B cell (primary cell): ENCODE measurements around the gene TMA7. TPM values are rescaled to one million over a fixed set of nuclear protein-coding genes. Genes with fewer than 3 reads are reported as not detected.

Experiments
- ATAC-seq: fragments of 200-7000 bp; cut with Tn5 transposase; one replicate; pipeline ENCODE4 v1.10.0; 2021; ENCODE audit warnings: low read depth, mild to moderate bottlenecking, moderate number of reproducible peaks, moderate library complexity
- CTCF ChIA-PET: fragments of 350-600 bp; sonication (Branson Sonifier 250); formaldehyde crosslinking; loops from one replicate; lab custom pipeline; 2021; ENCODE audit warnings: antibody characterized with exemption, inconsistent platforms; lab: Charles Lee
- POLR2A ChIA-PET: fragments of 350-600 bp; sonication (Branson Sonifier 250); formaldehyde crosslinking; loops from one replicate; lab custom pipeline; 2021; ENCODE audit warnings: antibody characterized with exemption; lab: Charles Lee
- DNase-seq: peaks from one replicate; pipeline ENCODE4 v3.0.0; 2013
- H2AFZ ChIP-seq: 2 replicates; pipeline ENCODE4 v1.6.1; 2012; ENCODE audit warnings: mild to moderate bottlenecking, low read depth, low read length; ENCODE audit not compliant: insufficient read depth, poor library complexity, severe bottlenecking
- H3K27ac ChIP-seq, 2 donors: 1 replicate in 1 of 2; 2 replicates in 1 of 2; pipeline ENCODE4 v1.5.1; 2012 to 2013; ENCODE audit warnings: low read length in 2 of 2, mild to moderate bottlenecking in 2 of 2, moderate library complexity in 1 of 2
- H3K27me3 ChIP-seq, 4 experiments: fragments of 200-600 bp in 1 of 4; sonication (generic) in 1 of 4; replicated peaks in 1 of 4; 1 replicate in 2 of 4; 2 replicates in 2 of 4; pipeline versions ENCODE4 v1.6.1 to v1.7.0; 2013 to 2016; ENCODE audit warnings: low read length in 3 of 4, mild to moderate bottlenecking in 2 of 4, mixed read lengths in 1 of 4, moderate library complexity in 1 of 4; ENCODE audit not compliant: insufficient read depth in 4 of 4, control insufficient read depth in 3 of 4; ENCODE audit errors: control extremely low read depth in 1 of 4
- H3K36me3 ChIP-seq, 2 experiments: replicated peaks in 1 of 2; 1 replicate in 1 of 2; 2 replicates in 1 of 2; pipeline versions ENCODE4 v1.6.1 to v1.7.1; 2013; ENCODE audit warnings: low read length in 1 of 2; ENCODE audit not compliant: insufficient read depth in 2 of 2, control insufficient read depth in 1 of 2; ENCODE audit errors: control extremely low read depth in 1 of 2, extremely low read depth in 1 of 2
- H3K4me1 ChIP-seq, 2 donors: fragments of 200-600 bp in 1 of 2; sonication (generic) in 1 of 2; 1 replicate in 1 of 2; 2 replicates in 1 of 2; pipeline versions ENCODE4 v1.5.1 to v1.6.1; 2013 to 2017; ENCODE audit warnings: low read length in 2 of 2; ENCODE audit not compliant: control insufficient read depth in 2 of 2, insufficient read depth in 2 of 2
- H3K4me2 ChIP-seq: replicated peaks from 2 replicates; pipeline ENCODE3; 2012; ENCODE audit warnings: mild to moderate bottlenecking, low read depth, low read length; ENCODE audit not compliant: poor library complexity, severe bottlenecking
- H3K4me3 ChIP-seq, 5 experiments: fragments of 200-600 bp in 1 of 5; sonication (generic) in 1 of 5; 1 replicate in 3 of 5; 2 replicates in 2 of 5; pipeline versions ENCODE4 v1.5.1 to v1.7.0; 2011 to 2016; ENCODE audit warnings: low read length in 4 of 5, mild to moderate bottlenecking in 4 of 5, low read depth in 2 of 5, control low read depth in 1 of 5, moderate library complexity in 1 of 5; ENCODE audit not compliant: insufficient read depth in 1 of 5; ENCODE audit errors: control extremely low read depth in 1 of 5, extremely low read depth in 1 of 5
- H3K79me2 ChIP-seq: fragments of 200-600 bp; sonication (generic); one replicate; pipeline ENCODE4 v1.6.0; 2016; ENCODE audit warnings: low read length; ENCODE audit not compliant: control insufficient read depth, insufficient read depth
- H3K9ac ChIP-seq: fragments of 200-600 bp; sonication (generic); 2 replicates; pipeline ENCODE4 v1.6.1; 2017; ENCODE audit warnings: mild to moderate bottlenecking, low read length, moderate library complexity
- H3K9me3 ChIP-seq, 3 donors: one replicate each; pipeline versions ENCODE4 v1.6.1 to v1.7.1; 2013; ENCODE audit warnings: low read length in 2 of 3; ENCODE audit not compliant: control insufficient read depth in 2 of 3, insufficient read depth in 1 of 3; ENCODE audit errors: control extremely low read depth in 1 of 3
- H4K20me1 ChIP-seq: 2 replicates; pipeline ENCODE4 v1.6.0; 2012; ENCODE audit warnings: mild to moderate bottlenecking, low read length; ENCODE audit not compliant: insufficient read depth, control insufficient read depth, poor library complexity, severe bottlenecking
- H3K27ac Mint-ChIP-seq: one replicate; pipeline ENCODE4 v1.8.0; 2021; ENCODE audit warnings: mixed read lengths
- H3K27me3 Mint-ChIP-seq: one replicate; pipeline ENCODE4 v1.8.0; 2021; ENCODE audit warnings: mixed read lengths
- H3K4me1 Mint-ChIP-seq: one replicate; pipeline ENCODE4 v1.8.0; 2021; ENCODE audit warnings: mixed read lengths
- H3K4me3 Mint-ChIP-seq: one replicate; pipeline ENCODE4 v1.8.0; 2021; ENCODE audit warnings: mixed read lengths
- H3K9me3 Mint-ChIP-seq: one replicate; pipeline ENCODE4 v1.8.0; 2022; ENCODE audit warnings: mixed read lengths; ENCODE audit not compliant: insufficient read depth
- EZH2 ChIP-seq: IDR thresholded peaks from 2 replicates; pipeline ENCODE4 v1.6.1; 2012; ENCODE audit warnings: borderline replicate concordance, low read depth, mild to moderate bottlenecking, moderate library complexity, low read length; ENCODE audit not compliant: insufficient read depth, poor library complexity, severe bottlenecking
- WGBS: methylation state at CpG from one replicate; pipeline ENCODE4 v1.1.5; 2013; ENCODE audit warnings: missing lambda C conversion rate; ENCODE audit not compliant: insufficient coverage; 5-methylcytosine and 5-hydroxymethylcytosine counted together
- intact Hi-C: fragments of 100-400 bp; cut with micrococcal nuclease; formaldehyde crosslinking; loops from one replicate; pipeline ENCODE4 v1.10.0; 2022
- polyA plus RNA-seq: library from polyadenylated mRNA; depleted of rRNA; stranded (reverse); fragments of >200 nt; gene quantifications from 2 replicates; pipeline ENCODE4 v1.2.3, GENCODE V29; 2012
- total RNA-seq, 2 donors: library from RNA; stranded (reverse); fragments of 120-200 nt in 1 of 2; gene quantifications; 1 replicate in 1 of 2; 2 replicates in 1 of 2; pipeline versions ENCODE4 v1.2.3 to v1.2.4, GENCODE V29; 2013 to 2022
- TF ChIP-seq, protein P1 (sequence below): fragments of 200-600 bp; IDR thresholded peaks from one replicate; pipeline ENCODE4 v1.8.0; 2022; ENCODE audit warnings: antibody characterized with exemption, mild to moderate bottlenecking

The TMA7 gene
- total and polyA plus RNA-seq, 2 donors (not counting 1 experiment from before 2014, with no cell fraction given), result 169 to 194 TPM

DNA sequence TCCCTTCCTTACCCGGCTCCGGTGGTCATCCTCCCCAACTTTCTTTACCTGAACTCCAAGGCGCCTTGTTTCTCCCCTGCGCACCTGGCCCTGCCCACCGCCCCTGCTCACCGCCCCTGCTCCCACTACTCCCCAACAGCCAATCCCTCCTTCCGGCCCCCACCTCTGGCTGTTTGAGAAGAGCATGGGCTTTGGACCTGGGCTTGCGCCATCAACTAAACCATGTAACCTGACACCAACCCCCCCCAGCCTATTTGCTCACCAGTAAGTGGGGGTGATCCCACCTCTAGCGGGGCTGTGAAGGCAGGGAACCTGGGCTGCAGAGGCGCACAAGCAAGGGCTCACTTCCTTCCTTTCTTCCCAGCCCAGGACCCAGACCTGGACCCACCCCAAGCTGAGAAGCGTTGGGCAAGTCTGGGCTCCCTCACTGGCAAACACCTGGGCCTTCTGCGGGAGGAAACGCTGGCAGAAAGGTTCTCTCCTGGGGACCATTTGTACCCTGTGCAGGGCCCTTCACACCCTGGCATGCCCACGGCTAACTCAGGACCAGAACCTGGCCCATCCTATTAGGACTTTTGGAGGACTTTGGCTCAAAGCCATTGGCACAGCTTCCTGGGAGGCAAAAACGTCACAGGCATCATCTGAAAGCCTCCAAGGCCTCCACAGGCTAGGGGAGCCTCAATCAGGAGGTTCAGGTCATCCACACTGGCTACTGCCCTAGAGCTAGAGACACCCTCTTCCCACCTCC lies 9.9 kb upstream of the TMA7 start, which contains the start of gene PLXNB1:
Gene PLXNB1, minus strand, starts transcription at position 127 of the 748 bp plus-strand sequence. CDS start 5,475 bp downstream, outside the sequence.
- H3K27ac ChIP-seq, result no peak within 1 kb of the TSS
- H3K4me3 ChIP-seq, result peak within 1 kb of the TSS in 4 of 5 experiments; percentile 49 to 68 (median 58)
- ATAC-seq (peak; percentile 13), DNase-seq (no peak)
- peak within 1 kb of the TSS; percentile 97 for H3K4me2 ChIP-seq
- ChIA-PET POLR2A (interaction anchor here (0.6 to 1.2 kb wide), 2 partner anchors 9 to 236 kb away, joined by 5 to 7 read pairs; partner anchors contain the start of genes CCDC51 and TMA7), CTCF (interaction anchor here (1.0 to 13.4 kb wide), 3 partner anchors 9 to 28 kb away, joined by 3 to 330 read pairs (median 5); partner anchors contain the start of gene CCDC51)
- H3K27me3 ChIP-seq, result peaks cover 0 to 9% (median 3%) of the 10 kb centered on the region in 4 experiments
- Mint-ChIP-seq H3K9me3 (no peaks in the 10 kb centered on the region), H3K27ac (peak within 1 kb of the TSS; percentile 50), H3K4me3 (peak within 1 kb of the TSS; percentile 83), H3K4me1 (peaks cover 12% of the 10 kb centered on the region), H3K27me3 (peaks cover 16% of the 10 kb centered on the region)
- peaks cover 0 to 16% of the 10 kb centered on the region in 2 experiments for H3K36me3 ChIP-seq
- H3K9ac ChIP-seq, result peak within 1 kb of the TSS; percentile 68
- peaks cover 6 to 9% of the 10 kb centered on the region in 2 donors for H3K4me1 ChIP-seq
- peaks cover 3% of the 10 kb centered on the region for H3K79me2 ChIP-seq
- no peaks in the 10 kb centered on the region for H4K20me1 ChIP-seq
- H2AFZ ChIP-seq, result peak within 1 kb of the TSS; percentile 67
- 19% methylated on average over 15 of the region's 15 CpGs for WGBS
- peaks cover 0 to 3% (median 0%) of the 10 kb centered on the region in 3 donors for H3K9me3 ChIP-seq
- intact Hi-C loops, result no loop called here
- TF ChIP-seq, protein P1, sequence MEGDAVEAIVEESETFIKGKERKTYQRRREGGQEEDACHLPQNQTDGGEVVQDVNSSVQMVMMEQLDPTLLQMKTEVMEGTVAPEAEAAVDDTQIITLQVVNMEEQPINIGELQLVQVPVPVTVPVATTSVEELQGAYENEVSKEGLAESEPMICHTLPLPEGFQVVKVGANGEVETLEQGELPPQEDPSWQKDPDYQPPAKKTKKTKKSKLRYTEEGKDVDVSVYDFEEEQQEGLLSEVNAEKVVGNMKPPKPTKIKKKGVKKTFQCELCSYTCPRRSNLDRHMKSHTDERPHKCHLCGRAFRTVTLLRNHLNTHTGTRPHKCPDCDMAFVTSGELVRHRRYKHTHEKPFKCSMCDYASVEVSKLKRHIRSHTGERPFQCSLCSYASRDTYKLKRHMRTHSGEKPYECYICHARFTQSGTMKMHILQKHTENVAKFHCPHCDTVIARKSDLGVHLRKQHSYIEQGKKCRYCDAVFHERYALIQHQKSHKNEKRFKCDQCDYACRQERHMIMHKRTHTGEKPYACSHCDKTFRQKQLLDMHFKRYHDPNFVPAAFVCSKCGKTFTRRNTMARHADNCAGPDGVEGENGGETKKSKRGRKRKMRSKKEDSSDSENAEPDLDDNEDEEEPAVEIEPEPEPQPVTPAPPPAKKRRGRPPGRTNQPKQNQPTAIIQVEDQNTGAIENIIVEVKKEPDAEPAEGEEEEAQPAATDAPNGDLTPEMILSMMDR, result no peak
- no peak for TF ChIP-seq EZH2

DNA sequence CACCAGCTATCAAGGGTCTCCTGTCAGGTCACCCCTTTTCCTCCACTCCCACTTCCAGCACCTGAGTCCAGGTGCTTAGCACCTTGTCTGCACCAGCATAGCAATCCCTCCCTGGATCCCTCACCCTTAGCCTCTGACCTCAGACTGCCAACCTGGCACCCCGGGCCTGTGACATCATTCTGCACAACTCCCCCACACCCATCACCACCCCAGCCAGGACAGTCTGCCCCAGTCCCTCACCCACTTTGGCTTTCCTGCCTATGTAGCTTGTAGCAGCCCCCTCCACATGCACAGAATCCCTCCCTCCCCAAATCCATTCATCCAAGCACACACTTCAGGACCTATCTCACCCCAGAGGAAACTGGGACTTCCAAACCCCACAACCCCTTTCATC lies 9.4 kb upstream of the TMA7 start:
- Histone ChIP-seq H3K4me1 (peaks cover 6 to 9% of the 10 kb centered on the region in 2 donors), H2AFZ (no peak overlapping the region), H3K27ac (no peak overlapping the region), H3K4me3 (no peak overlapping the region), H3K27me3 (peaks cover 0 to 9% (median 3%) of the 10 kb centered on the region in 4 experiments), H3K4me2 (no peak overlapping the region), H3K9me3 (peaks cover 0 to 3% (median 0%) of the 10 kb centered on the region in 3 donors), H3K9ac (no peak overlapping the region), H3K79me2 (peaks cover 3% of the 10 kb centered on the region), H4K20me1 (no peaks in the 10 kb centered on the region), H3K36me3 (peaks cover 0 to 16% of the 10 kb centered on the region in 2 experiments)
- POLR2A ChIA-PET, result no interaction called here
- TF ChIP-seq, protein P1, result no peak
- no peak for TF ChIP-seq EZH2
- H3K4me3 Mint-ChIP-seq, result peak overlapping the region; percentile 83
- CTCF ChIA-PET, result interaction anchor here (1.0 to 13.4 kb wide), 3 partner anchors 9 to 29 kb away, joined by 3 to 330 read pairs (median 5); partner anchors contain the start of gene CCDC51
- H3K4me1 Mint-ChIP-seq, result peaks cover 12% of the 10 kb centered on the region
- H3K27ac Mint-ChIP-seq, result no peak overlapping the region
- H3K9me3 Mint-ChIP-seq, result no peaks in the 10 kb centered on the region
- 94% methylated on average over 1 of the region's 1 CpG for WGBS
- no peak for DNase-seq
- no peak for ATAC-seq
- intact Hi-C loops, result no loop called here
- H3K27me3 Mint-ChIP-seq, result peaks cover 16% of the 10 kb centered on the region
